Measurements from ENCODE around the gene STK32C.

GRCh38 chr10:132326925-132327324 lies 19.2 kb upstream of the STK32C start:
- TF ChIP-seq ZNF384 (IDR thresholded peaks at IDR 0.05) (no peak), SUZ12 (IDR thresholded peaks at IDR 0.05) (no peak), SP1 (IDR thresholded peaks at IDR 0.05) (no peak), FOXM1 (IDR thresholded peaks at IDR 0.05; ENCODE audit: borderline replicate concordance) (no peak), NFRKB (IDR thresholded peaks at IDR 0.05) (no peak)

All from HEK293T (cell line).